Activated CD4-positive, alpha-beta T cell treated with anti-CD3 and anti-CD28 coated beads, Interleukin-2, Interleukin-4, amounts not matched to agents 100 ng/mL and 50 ng/mL, durations not matched to agents 16 hours and 8 hours (primary cell): ENCODE data around the gene LAPTM5.
A peak's percentile ranks its signal among the peaks of the same experiment; 100 is the strongest.

ENCODE experiments used
- DNase-seq: peaks from one replicate; pipeline ENCODE4 v3.0.0-alpha.2; 2020; ENCODE audit warnings: low spot score

Gene LAPTM5

DNA sequence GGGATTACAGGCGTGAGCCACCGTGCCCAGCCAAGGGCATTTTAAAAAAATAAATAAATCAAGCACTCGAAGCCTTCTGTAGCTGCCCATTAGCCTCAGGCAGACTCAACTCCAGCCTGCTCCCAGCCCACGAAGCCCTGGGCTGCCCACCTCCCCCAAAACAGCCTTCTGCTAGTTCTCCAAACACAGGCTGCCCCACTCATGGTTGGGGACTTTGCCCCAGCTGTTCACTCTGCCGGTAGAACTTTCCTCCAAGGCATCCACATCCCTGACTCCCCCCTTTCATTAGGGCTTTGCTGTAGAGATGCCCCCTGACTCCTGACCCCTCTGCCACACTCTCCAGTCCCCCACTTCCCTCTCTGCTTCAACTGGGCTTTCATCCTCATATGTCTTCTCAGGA, 29.7 kb upstream of the LAPTM5 start:
- DNase-seq = no peak

DNA sequence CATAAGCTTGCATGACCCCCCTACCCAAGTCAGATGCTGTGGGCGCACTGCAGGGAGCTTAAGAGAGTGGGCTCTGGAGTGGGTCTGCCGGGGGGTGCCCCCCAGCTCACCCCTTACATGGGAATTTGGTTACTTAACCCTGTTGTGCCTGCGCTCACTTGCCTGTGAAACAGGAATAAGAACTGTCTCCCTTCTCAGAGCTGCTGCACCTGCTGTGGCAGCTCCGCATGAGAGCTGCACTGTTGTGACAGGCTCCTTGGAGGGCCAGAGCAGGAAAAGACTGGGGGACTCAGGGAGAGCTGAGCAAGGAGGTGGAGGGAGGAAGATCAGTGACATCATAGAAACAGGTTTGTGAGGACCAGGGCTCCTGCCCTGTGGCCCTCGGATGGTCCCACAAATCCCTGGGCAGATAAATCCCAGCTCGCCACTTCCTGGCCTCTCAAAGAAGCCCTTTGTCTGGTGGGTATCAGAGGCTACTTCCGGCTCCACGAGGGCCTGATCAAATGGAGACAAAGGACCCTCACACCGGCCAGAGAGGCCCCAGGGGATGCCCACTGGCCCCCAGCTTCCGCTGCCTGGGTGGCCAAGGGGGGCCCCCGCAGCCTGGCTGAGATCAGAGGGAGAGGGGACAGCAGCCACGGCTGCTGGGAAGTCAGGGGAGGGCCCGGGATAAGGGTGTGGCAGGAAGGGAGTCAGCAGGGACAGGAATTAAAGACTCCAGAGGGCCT, 28.9 kb upstream of the LAPTM5 start:
- DNase-seq = no peak

DNA sequence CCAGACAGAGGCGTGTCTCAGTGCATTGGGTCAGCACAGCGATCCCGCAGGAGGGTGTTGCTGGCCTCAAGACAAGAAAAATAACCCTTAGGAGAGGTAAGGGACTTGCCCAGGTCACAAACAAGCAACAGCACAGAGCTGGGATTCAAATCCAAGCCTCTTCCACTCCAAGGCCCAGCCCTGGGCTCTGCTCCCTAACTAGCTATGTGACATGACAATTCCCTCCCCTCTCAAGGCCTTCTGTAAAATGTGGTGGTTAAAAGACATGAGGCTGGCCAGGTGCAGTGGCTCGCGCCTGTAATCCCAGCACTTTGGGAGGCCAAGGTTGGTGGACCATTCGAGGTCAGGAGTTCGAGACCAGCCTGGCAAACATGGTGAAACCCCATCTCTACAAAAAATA, 28.1 kb upstream of the LAPTM5 start:
- DNase-seq = no peak

DNA sequence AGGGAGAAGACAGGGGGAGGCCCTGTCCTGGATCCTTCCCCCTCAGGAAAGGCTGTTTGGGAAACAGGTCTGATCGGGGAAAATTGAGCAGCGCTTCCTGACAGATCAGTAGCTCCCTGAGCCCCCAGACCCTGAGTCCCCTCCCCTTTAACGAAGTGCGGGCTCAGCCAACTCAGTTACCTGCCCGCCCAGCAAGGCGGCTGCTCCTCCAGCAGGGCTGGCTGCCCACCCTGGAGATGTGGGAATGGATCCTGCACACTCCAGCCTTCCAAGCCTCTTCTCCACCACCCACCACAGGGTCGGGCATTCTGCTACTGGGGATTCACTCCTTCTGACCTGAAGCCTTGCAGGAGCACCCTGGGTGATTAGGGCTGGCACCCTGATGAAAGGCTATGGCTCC, 27.6 kb upstream of the LAPTM5 start:
- DNase-seq = no peak

DNA sequence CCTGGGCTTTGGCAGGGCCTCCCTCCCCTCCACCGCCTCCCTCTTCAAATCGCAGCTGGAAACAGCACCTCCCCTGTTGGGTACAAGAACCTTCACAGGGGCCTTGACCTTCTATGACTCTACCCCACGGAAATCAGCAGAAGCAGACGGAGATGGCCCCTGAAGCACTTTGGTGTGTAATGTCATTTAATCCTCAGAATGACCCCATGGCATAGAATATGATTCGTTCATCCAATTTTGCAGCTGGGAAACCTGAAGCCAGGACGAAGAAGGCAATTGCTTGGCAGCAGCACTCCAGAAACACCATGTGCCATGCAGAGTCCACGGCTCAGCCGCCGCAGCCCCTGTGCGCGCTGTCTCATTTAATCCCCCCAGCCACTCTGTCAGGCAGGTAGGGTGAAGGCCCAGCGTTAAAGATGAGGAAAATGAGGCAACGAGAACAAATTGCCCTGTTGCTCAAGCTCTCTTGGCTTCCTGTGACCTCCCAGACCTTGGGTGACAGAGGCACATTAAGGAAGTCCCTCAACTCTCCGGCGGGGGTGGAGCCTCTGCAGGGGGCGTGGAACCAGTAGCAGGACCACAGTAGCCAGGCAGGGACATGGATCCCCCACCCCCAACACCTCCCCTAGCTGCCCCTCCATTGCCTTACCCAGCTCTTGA, 25.8 kb upstream of the LAPTM5 start:
- DNase-seq = no peak

DNA sequence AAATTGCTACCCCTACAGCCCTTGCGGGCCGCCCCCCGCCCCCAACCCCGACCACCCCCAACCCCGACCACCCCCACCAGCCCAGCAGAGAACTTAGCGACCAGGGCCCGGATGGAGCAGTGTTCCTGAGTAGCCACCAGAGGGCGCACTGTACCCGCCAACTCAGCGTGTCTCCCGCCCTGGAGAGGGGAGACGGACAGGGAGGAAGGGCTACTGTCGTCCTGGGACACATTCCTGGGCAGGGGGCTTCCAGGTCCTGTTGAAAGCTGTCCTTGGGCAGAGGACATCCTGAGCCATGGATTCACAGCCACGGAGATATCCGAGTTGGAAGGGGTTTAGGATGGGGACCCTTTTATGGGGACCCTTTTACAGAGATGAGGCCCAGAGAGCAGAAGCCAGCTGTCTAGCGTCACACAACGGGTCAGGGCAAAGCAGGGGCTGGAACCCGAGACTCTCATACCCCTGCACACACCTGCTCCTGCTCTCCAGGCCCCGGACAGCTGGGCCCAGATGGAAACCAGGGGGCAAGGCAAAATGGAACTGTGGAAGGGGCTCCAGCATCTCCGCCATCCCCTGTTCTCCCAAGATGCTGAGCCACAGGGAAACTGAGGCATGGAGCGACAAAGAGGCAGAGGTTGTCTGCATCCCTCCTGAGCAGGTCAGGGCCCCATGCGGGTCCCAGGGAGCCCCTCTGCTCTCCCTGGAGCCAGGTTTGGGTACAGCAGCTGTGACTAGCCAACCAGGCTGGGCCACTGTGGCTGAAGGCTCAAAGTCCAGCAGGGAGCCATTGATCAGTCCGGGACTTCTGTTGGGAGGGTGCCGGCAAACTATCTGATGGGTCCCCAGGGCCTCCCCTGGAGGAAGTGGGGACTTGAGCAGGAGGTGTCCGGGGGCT, 25.0 kb upstream of the LAPTM5 start:
- peak; percentile 76 for DNase-seq

DNA sequence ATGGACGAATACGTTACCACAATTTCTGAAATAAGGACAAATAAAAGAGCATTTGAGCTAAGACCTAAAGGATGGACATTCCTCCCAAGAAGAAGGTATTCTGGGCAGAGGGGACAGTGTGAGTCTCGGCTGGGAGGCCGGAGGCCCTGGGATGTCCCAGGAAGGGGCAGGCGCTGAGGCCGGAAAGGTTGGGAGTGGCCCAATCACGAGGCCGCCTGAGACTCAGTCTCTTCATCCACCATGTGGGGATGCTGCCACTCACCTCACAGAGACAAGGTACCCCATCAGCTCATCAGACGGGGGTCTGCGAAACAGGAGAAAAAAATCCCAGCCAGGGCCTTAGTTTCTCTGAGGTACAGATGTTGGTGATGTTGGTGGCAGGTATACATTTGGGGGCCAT, 24.3 kb upstream of the LAPTM5 start:
- DNase-seq = no peak

DNA sequence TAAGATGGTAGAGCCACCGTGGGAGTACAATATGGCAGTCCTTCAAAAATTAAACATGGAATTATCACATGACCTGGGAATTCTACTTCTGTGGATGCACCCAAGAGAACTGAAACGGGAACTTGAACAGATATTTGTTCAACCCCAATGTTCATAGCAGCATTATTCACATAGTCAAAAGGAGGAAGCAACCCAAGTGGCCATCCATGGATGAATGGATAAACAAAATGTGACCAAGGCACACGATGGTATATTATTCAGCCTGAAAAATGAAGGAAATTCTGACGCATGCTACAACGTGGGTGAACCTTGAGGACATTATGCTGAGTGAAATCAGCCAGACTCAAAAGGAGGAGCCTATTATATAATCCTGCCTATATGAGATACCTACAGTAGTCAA, 22.8 kb upstream of the LAPTM5 start:
- no peak for DNase-seq

DNA sequence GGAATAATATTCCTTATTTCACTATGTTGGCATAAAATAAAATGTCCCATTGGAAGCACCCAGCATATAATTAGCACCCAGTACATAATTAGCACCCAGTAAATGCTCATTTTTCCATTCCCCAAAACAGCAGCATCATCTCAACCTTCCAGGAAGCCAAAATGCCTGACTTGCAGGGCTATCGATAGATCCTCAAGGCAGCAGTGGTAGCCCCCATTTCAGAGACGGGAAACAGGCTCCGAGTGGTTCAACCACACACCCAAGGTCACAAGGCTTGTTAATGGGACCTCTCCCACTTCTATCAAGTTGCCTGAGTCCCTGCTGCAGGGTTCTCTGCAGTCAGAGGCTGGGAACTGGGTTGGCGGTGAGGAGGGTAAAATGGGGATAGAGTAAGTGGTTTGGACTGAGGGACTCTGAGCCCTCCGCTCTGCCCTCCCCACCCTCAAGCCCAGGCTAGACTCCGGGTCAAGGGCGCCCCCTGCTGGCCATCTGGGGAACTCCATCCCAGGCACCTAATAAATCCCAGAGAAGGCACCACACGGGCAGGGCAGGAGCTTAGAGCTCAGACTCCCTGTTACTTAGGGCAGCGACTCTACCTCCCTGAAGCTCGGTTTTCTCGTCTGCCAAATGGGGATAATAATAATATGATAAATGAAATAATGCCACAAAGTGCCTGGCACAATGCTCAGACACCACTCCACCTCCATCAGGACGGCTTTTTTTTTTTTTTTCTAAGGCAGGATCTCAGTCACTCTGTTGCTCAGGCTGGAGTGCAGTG, 21.9 kb upstream of the LAPTM5 start:
- peak; percentile 88 for DNase-seq

DNA sequence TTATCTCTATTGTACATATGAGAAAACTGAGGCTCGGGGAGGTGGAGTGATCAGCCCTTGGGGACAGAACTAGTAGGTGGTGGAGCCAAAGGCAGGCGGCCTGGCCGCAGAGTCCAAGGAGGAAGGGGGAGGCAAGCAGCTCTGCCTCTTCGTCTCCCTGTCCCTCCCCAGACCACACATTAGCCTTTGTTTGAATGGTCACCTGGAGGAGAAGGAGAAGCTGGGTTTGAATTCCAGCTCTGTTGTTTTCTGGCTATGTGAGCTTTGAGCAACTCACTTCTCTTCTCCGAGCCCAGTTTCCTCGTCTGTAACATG, 21.4 kb upstream of the LAPTM5 start:
- DNase-seq = no peak

DNA sequence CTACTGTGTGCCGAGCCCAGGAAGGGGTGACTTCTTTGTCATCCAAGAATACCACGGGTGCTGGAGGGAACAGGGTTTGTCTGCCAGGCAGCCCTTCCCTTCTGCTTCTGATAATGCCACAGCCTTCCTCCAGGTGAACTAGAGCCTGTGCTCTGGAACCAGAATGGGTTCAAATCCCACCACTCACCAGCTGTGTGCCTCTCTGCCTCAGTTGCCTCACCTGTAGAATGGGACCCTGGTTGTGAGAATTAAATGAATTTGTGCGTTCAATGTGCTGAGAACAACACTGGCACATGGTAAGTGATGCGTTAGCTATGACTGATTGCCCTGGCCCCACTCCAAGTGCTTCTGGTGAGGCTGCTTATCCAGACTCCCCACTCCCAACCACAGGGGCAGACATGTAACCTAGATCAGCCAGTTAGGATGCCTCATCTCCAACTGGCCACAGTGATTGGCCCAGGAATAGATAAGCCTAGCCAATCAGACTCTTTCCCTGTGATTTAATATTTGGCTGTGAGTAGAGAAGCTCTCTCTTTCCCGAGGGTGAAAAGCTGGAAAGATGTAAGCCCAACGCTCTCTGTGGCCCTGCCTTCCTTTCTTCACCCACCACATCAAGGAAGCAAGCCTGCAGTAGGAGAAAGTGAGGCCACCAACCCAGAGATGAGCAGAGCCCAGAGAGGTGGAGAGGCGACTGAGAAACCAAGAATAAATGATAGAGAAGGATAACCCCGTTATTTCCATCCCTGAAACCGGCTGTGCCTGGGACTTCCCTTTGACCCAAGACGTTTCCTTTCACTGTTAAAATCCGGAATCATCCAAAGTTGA, 20.8 kb upstream of the LAPTM5 start:
- no peak for DNase-seq

DNA sequence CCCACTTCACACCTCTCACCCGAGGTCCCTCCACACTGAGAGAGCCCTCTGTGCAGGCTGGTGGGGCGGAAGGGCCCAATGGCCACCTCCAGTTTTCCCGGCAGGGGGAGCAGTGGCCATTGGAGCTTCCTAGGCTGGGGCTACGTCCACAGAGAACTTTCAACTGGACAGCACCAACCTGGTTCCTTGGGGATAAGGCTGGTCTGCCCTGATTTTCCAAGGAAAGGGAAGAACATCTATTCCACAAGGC, 20.3 kb upstream of the LAPTM5 start:
- no peak for DNase-seq

DNA sequence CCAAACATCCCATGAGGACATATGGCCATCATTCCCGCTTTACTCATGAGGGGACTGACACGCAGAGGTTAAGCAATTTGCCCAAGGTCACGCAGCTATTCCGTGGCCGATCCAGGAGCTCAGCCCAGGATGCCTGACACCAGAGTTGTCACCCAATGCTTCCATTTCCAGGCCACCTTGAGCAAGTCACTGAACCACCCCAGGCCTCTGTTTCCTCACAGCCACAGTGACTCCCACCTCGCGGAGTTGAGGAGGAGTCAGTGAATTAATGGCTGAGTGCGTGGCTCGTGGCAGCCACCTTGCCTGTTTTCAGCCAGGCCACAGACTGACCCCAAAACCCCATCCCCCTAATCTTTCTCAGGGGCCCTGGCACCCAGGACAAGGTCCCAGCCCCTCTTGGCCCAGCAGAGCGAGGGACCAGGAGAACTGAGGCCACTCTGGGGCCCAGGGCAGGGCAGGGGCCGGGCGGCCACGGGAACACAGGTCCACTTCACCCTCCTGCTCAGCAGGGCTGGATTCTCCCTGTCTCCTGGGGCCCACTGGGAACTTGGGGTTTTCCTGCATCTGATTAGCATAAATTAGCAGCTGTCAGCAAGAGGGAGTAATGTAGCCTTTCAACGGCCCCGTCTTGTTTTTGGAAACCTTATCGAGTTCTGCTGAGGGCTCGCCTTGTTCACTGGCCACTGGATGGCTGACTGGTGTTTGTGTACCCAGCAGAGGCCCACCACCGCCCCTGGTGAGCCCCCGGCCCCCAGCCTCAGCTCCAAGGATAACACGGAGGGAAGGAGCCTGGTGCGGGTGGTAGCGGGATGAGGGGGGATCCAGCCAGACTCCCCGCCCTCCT, 19.7 kb upstream of the LAPTM5 start:
- DNase-seq = no peak

DNA sequence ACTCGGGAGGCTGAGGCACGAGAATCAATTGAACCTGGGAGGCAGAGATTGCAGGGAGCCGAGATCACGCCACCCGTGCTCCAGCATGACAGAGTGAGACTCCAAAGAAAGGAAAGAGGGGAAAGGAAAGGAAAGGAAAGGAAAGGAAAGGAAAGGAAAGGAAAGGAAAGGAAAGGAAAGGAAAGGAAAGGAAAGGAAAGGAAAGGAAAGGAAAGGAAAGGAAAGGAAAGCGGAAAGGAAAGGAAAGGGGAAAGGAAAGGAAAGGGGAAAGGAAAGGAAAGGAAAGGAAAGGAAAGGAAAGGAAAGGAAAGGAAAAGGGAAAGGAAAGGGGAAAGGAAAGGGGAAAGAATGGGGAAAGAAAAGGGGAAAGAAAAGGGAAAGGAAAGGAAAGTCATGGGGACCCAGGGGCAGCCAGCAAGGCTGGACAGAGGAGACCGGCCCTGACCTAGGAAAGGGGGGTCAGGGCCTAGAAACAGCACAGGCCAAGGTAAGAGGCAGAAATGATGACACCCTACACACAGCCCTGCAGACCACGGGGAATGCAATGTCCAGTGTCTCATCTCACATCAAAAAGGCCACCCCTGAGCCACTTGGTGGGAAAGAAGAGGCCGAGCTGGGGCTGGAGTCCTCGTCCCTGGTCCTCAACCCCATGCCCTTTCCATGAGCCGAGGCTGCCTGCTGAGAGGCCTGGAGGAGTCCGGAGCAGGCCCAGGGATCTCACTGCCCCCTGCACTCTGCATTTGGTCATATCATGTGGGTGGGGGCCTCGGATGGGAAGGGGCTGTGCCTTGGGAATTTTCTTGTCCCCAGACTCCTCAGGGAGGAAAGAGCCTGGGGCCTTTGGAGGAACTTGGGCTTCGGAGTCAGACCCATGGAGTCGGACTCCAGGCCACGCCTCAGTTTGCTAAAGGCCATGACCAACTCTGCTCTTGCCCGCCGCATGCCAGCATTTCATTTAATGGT, 18.8 kb upstream of the LAPTM5 start:
- DNase-seq = no peak

DNA sequence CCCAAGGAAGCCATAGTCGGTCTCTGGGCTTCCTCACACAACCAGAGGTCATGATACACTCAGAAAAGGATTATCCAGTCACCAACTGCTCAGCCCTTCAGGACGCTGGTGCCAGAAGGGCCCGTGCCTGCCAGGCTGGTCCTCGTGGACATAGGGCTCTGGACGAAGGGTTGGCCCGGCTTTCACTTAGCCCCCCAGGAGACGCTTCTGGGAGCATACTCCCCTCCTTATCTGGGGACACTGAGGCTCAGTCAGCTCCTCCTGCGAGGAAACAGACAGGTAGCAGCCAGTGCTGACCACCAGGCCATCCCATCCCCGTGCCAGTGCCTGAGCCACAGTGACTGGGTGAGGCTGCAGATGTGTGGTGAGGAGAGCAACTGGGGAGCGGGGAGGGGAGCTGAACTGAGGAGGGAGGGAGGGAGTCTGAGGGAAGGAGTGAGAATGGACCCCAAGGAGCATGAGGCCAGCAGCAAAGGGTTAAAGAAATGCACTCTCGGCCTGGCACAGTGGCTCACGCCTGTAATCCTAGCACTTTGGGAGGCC, 17.9 kb upstream of the LAPTM5 start:
- DNase-seq = no peak

DNA sequence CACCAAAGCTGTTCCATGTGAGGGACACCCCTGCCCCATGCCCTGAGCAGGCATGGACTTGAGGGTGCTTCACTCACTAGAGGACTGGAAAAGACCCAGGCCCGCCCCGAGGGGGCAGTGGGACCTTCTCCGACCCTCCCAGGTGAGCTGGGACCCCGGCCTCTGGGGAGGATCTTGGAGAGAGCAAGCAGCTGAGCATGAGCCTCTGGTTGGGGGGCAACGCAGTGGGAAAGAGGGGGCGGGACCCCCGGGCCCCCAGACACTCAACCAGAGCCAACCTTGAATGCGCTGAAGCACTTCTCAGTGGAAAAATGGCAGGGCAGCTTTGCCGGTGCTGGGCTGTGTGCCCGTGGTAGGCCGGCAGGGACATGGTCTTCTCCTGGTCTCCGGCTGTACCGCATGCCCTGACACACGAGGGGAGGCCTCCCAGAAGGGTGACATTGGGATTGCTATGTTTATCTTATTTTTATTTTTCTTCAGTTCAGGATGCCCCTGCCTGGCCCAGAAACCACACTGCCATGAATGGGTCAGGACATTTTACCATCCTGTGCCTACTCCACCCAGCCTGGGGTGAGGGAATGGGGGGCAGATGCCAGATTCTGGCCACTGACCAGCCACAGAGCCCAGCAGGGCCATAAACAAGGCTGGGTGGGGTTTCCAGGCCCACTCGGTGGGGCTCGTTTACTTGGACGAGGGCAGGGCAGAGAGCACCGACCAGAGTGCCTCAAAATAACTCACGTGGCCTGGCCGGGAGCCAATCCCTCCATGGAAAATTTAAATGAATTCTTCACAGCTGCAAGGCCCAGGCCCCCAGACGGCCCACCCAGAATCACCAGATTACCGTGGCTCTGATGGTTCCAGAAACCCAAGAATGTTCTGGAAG, 17.2 kb upstream of the LAPTM5 start:
- no peak for DNase-seq

DNA sequence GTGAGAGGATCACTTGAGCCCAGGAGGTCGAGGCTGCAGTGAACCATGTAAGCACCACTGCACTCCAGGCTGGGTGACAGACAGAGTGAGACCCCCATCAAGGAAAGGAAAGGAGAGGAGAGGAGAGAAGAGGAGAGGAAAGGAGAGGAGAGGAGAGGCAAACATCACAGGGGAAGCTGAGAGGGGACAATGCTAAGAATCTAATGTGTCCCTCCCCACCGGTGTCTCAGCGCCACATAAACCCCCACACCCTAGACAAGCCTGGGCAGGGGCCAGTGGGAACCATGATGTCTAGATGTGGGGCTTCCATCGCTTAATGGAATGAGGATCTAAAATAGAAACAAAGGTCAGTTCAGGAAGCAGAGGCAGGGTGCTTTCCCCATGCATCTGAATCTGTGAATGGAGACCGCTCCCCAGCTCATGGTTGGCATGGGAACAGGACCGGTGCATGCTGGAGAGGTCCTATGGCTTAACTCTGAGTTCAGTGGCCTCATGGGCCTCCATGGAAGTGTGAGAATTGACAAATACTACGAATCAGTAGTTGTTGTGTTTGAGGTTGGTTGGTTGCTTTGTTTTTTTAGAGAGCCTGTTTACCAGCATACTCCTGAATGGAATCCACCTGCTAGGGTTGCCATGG, 16.3 kb upstream of the LAPTM5 start:
- DNase-seq = no peak

DNA sequence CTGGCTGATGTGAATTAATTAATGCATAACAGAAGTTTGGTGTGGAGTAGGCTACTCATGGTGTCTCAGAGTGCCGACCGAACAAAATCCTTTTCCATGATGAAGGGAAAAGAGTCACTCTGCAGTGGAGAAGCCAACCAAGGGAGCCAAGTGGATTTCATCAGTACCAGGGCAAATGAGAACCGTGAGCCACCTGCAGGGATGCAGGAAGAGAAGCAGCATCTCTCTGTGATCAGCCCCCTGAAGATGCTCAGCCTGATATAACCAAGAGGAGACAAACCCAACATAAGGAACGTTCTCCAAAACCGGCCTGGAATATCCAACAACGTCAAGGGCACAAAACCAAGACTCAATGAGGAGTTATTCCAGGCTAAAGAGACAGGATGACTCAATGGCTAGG, 13.4 kb upstream of the LAPTM5 start:
- DNase-seq = no peak
